ENCODE results near the gene KEL. TPM values are rescaled to one million over a fixed set of nuclear protein-coding genes. Genes with fewer than 3 reads are reported as not detected.
A peak's percentile ranks its signal among the peaks of the same experiment; 100 is the strongest.

KEL gene
- total and polyA plus RNA-seq, 2 experiments from 2014 or later, result 8.7 to 12.8 TPM

GRCh38 chr7:142964502-142965246 is 2.5 kb upstream of the KEL start:
- H4K20me1 ChIP-seq (ENCODE audit: insufficient read depth, poor library complexity, severe bottlenecking), result no peaks in the 10 kb centered on the region
- 62% methylated on average over 6 of the region's 6 CpGs for WGBS (ENCODE audit: low lambda C conversion rate, missing lambda C conversion rate)
- no peaks in the 10 kb centered on the region for H3K79me2 ChIP-seq
- H3K4me1 ChIP-seq (ENCODE audit: insufficient read depth), result peaks cover 4% of the 10 kb centered on the region
- H2AFZ ChIP-seq, result no peak overlapping the region
- H3K36me3 ChIP-seq (replicated peaks; ENCODE audit: insufficient read depth, low read depth), result no peaks in the 10 kb centered on the region
- no peaks in the 10 kb centered on the region for H3K9me3 ChIP-seq (ENCODE audit: low read depth)
- no peak overlapping the region for H3K4me2 ChIP-seq
- H3K9me2 ChIP-seq (replicated peaks; ENCODE audit: insufficient read depth), result no peaks in the 10 kb centered on the region
- TF ChIP-seq, protein P1, sequence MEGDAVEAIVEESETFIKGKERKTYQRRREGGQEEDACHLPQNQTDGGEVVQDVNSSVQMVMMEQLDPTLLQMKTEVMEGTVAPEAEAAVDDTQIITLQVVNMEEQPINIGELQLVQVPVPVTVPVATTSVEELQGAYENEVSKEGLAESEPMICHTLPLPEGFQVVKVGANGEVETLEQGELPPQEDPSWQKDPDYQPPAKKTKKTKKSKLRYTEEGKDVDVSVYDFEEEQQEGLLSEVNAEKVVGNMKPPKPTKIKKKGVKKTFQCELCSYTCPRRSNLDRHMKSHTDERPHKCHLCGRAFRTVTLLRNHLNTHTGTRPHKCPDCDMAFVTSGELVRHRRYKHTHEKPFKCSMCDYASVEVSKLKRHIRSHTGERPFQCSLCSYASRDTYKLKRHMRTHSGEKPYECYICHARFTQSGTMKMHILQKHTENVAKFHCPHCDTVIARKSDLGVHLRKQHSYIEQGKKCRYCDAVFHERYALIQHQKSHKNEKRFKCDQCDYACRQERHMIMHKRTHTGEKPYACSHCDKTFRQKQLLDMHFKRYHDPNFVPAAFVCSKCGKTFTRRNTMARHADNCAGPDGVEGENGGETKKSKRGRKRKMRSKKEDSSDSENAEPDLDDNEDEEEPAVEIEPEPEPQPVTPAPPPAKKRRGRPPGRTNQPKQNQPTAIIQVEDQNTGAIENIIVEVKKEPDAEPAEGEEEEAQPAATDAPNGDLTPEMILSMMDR (IDR thresholded peaks at IDR 0.05; ENCODE audit: poor library complexity), result no peak
- no peak overlapping the region for H3K4me3 ChIP-seq
- H3K27ac ChIP-seq, result no peak overlapping the region
- H3K27me3 ChIP-seq, result no peaks in the 10 kb centered on the region
- peak; percentile 61 for DNase-seq (ENCODE audit: low spot score)

DNA sequence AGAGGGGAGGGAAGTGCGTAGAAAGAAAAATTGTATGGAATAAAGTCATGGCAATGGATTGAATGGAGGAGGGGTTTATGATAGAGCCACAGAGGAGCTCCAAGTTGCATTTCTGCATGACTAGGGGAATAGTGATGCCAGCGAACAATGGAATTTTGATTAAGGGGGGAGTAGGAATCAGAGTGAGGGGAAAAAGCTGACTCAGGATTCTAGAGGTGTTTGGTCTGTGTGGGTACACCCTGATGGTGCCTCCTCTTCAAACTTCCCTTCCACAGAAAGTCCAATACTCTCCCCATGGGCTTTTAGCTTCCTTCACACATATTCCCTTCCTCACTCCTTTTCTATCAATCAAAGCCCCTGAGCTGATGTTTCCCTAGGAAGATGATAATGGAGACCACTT is 1.8 kb upstream of the KEL start:
- Histone ChIP-seq H3K79me2 (no peaks in the 10 kb centered on the region), H3K9me2 (replicated peaks; ENCODE audit: insufficient read depth) (no peaks in the 10 kb centered on the region), H3K4me1 (ENCODE audit: insufficient read depth) (peaks cover 3% of the 10 kb centered on the region), H3K27me3 (no peaks in the 10 kb centered on the region), H3K4me2 (no peak overlapping the region), H3K9me3 (ENCODE audit: low read depth) (no peaks in the 10 kb centered on the region), H4K20me1 (ENCODE audit: insufficient read depth, poor library complexity, severe bottlenecking) (no peaks in the 10 kb centered on the region), H3K4me3 (no peak overlapping the region), H2AFZ (no peak overlapping the region), H3K27ac (no peak overlapping the region), H3K36me3 (replicated peaks; ENCODE audit: insufficient read depth, low read depth) (no peaks in the 10 kb centered on the region)
- DNase-seq (ENCODE audit: low spot score), result no peak
- WGBS (ENCODE audit: low lambda C conversion rate, missing lambda C conversion rate), result 100% methylated on average over 2 of the region's 2 CpGs
- TF ChIP-seq EZH2phosphoT487 (IDR thresholded peaks at IDR 0.05; ENCODE audit: low read depth, severe bottlenecking, unreplicated experiment), result no peak
- no peak for TF ChIP-seq EZH2 (IDR thresholded peaks at IDR 0.05; ENCODE audit: borderline replicate concordance)
- TF ChIP-seq, protein P1 (IDR thresholded peaks at IDR 0.05; ENCODE audit: poor library complexity), result no peak

DNA sequence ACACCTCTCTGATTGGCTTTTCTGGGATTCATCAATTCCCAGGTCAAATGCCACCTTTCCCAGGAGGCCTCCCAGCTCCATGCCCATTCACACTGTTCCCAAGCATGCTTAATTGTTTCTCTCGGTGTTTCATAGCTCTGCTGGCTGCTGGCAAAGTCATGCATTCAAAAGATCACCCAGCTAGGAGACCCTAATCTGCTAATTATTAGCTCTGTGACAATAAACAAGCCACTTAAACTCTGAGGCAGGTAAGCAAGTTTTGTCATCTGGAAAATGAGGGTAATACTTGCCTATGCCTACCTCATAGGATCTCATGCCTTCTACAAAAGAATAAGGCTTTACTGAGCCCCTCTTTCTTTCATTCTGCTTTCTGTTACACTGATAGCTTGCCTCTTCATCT is 828 bp upstream of the KEL start:
- DNase-seq (ENCODE audit: low spot score), result no peak
- 25% methylated on average over 1 of the region's 1 CpG for WGBS (ENCODE audit: low lambda C conversion rate, missing lambda C conversion rate)
- no peak overlapping the region for H3K4me2 ChIP-seq
- H2AFZ ChIP-seq, result no peak overlapping the region
- no peaks in the 10 kb centered on the region for H3K9me2 ChIP-seq (replicated peaks; ENCODE audit: insufficient read depth)
- no peaks in the 10 kb centered on the region for H4K20me1 ChIP-seq (ENCODE audit: insufficient read depth, poor library complexity, severe bottlenecking)
- peaks cover 4% of the 10 kb centered on the region for H3K4me1 ChIP-seq (ENCODE audit: insufficient read depth)
- no peaks in the 10 kb centered on the region for H3K36me3 ChIP-seq (replicated peaks; ENCODE audit: insufficient read depth, low read depth)
- H3K9me3 ChIP-seq (ENCODE audit: low read depth), result no peaks in the 10 kb centered on the region
- no peak overlapping the region for H3K4me3 ChIP-seq
- H3K27me3 ChIP-seq, result no peaks in the 10 kb centered on the region
- TF ChIP-seq, protein P1 (IDR thresholded peaks at IDR 0.05; ENCODE audit: poor library complexity), result no peak
- TF ChIP-seq EZH2 (IDR thresholded peaks at IDR 0.05; ENCODE audit: borderline replicate concordance) (no peak), EZH2phosphoT487 (IDR thresholded peaks at IDR 0.05; ENCODE audit: low read depth, severe bottlenecking, unreplicated experiment) (no peak)
- no peak overlapping the region for H3K27ac ChIP-seq
- no peaks in the 10 kb centered on the region for H3K79me2 ChIP-seq
